NCI-H1417 treated with DMSO at 0.1 percent for 48 hours (cell line): ENCODE results near the gene PRAMEF8.
"Not testable (repeated sequence)": the region's sequence is repeated elsewhere in the genome, so short reads cannot be mapped to it uniquely, and the experiment has no call there.

Experiments
- DNase-seq: peaks from one replicate; lab custom pipeline; 2025; lab: John Stamatoyannopoulos, UW

PRAMEF8 gene

DNA sequence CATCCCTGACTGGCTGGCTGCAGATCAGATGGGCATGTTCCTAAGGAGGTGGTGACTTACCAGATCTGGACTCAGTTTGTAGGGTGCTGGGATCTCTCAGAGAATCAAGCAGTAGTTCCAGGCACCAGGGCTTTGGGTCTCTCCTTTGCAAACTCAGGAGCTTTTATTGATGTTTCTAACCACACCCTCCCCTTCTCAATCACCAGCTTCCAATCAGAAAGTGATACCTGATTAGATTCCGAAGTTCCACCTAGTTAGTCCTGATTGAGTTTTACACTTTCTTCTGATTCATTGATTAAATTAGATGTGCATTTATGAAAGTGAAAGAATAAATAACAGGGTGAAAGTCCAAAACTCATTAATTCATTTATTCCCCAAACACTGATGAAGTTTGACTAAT is at the start of gene PRAMEF8:
TSS of gene PRAMEF8 (minus strand) at position 101 of the 400 bp plus-strand sequence. CDS start 1,046 bp downstream, outside the sequence.
- DNase-seq, result not testable (repeated sequence)

DNA sequence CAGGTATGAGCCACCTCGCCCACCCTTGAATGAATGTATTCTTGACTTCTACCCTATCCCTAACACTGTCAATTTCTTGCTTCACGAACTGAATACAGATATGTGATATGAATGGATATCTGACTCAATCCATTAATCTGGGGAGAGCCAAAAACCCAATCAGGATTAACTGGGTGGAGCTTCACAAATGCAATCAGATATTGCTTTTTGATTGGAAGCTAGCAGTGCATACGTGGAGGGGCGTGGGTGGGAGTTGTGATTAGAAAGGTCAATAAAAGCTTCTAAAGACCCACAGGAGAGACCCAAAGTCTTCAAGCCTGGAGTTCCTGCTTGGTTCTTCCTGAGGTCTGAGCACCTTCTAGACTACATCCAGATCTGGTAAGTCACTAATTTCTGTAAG is 30.3 kb upstream of the PRAMEF8 start, which contains the start of gene PRAMEF15:
TSS of gene PRAMEF15 (plus strand) at position 301 of the 400 bp plus-strand sequence. CDS start 2,827 bp downstream, outside the sequence.
- not testable (repeated sequence) for DNase-seq

DNA sequence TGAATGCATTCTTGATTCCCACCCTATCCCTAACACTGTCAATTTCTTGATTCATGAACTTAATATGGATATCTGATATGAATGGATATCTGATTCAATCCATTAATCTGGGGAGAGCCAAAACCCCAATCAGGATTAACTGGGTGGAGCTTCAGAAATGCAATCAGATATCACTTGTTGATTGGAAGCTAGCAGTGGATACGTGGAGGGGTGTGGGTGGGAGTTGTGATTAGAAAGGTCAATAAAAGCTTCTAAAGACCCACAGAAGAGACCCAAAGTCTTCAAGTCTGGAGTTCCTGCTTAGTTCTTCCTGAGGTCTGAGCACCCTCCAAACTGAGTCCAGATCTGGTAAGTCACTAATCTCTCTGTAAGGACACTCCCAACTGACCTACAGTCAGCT is 18.3 kb upstream of the PRAMEF8 start, which contains the start of gene PRAMEF33:
TSS of gene PRAMEF33 (plus strand) at position 301 of the 400 bp plus-strand sequence. CDS start 2,416 bp downstream, outside the sequence.
- DNase-seq, result not testable (repeated sequence)

DNA sequence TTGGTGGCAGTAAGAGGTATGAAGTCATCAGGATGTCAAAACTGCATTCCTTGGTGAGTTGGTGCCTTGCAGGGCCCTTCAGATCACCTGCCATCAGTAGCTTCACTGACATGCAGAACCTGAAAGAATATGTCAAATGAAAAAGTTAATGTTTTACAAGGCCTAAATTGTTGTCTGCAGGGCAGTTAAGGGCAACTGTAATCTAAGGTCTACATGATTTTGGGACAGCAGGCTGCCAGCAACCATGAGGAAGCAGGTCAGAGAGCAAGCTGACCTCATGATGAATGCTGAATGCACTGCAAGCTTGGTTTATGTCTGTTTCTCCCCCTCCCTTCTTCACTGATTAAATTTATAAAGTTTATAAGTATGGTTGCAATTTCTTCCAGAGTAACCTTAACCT is 17.3 kb upstream of the PRAMEF8 start:
- DNase-seq, result not testable (repeated sequence)

DNA sequence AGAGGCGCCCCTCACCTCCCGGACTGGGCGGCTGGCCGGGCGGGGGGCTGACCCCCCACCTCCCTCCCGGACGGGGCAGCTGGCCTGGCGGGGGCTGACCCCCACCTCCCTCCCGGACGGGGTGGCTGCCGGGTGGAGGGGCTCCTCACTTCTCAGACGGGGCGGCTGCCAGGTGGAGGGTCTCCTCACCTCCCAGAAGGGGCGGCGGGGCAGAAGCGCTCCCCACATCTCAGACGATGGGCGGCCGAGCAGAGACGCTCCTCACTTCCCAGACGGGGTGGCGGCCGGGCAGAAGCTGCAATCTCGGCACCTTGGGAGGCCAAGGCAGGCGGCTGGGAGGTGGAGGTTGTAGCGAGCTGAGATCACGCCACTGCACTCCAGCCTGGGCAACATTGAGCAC is 13.8 kb upstream of the PRAMEF8 start:
- not testable (repeated sequence) for DNase-seq

DNA sequence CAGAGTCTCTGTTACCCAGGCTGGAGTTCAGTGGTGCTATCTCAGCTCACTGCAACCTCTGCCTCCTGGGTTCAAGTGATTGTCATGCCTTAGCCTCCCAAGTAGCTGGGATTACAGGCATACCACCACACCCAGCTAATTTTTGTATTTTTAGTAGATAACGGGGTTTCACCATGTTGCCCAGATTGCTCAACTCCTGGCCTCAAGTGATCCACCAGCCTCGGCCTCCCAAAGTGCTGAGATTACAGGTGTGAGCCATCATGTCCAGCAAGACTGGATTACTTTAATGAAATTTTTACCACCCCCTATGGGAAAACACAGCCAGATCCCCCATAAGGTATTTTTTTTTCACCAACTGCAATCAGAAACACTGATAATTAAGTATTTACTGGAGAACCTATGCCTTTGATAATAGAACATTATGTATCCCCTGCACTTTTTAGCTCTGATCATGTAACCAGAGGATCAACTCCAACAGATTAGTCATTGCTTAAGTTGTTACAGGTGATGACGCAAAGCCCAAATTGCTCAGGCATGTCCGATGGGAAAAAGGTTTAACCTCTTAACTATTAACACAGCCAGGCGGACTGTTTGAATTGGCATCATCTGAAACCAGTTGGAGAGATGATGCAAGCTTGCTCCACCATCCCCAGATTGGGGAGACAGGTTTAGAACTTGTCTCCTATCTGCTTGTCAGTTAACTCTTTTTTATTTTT is 12.4 kb upstream of the PRAMEF8 start:
- not testable (repeated sequence) for DNase-seq

DNA sequence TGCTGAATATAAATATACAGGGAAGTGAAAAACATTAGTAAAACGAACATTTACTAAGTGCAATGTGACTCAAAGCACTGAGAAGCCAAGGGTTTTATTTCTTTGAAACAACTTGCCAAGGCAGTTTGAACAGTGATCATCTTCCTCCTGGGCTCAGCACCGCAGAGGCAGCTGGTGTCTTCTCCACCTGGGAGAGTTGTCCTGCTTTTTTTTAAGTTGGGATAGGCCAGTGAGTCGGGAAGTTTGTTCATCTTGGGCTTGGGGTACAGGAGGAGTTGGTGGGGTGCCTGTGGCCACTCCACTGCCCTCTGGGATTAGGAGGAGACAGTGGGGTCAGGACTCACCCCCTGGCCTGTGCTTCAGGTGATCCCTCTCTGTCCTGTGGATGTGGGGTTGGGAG is 4.1 kb upstream of the PRAMEF8 start:
- DNase-seq, result not testable (repeated sequence)

DNA sequence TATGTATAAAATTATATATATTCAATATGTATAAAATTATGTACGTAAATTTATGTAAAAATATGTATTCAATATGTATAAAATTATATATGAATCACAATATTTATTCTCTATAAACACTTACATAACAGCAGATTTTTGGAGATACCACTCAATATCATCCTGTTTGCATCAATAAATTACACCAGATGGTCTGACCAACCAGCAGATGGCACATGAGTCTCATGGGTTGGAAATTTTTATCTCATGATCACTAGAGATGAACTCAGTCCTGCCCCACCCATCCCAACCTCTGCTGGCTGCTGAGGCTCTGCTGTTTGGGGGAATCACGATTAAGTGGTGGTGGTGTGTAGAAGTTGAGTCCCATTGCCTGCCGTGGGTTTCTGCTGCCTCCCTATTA is 5.3 kb downstream of the PRAMEF8 start:
- DNase-seq, result not testable (repeated sequence)

DNA sequence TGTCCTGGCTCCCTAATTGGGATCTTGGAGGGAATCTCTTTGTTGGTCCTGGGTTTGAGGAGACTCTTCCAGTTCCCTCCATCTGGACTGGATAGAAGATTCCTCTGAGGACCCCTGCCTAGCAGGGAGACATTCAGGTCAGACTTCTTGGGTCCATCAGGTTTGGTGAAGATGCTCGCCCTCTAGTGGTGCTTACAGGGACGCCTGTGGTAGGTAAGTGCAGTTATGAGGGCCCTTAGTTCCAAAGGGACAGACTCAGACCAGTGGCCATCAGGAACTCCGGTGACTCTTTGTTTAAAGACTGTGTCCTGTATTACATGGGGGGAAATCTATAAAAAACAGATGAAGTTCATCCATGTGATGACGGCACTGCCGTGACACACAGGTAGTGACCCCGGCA is 7.9 kb downstream of the PRAMEF8 start:
- not testable (repeated sequence) for DNase-seq

DNA sequence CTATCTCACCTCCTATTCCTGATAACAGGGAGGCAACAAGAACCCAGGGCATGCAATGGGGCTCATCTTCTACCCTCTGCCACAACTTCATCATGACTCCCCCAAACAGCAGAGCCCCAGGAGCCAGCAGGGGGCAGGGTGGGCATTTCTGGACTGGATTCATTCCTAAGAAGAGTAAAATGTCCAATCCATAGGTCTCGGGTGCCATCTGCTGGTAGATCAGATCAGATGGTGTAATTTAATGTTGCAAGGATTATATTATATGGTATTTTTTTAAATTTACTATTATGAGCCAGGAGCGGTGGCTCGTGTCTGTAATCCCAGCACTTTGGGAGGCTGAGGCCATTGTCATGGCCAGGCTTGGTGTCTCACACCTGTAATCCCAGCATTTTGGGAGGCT is 19.8 kb downstream of the PRAMEF8 start:
- not testable (repeated sequence) for DNase-seq

DNA sequence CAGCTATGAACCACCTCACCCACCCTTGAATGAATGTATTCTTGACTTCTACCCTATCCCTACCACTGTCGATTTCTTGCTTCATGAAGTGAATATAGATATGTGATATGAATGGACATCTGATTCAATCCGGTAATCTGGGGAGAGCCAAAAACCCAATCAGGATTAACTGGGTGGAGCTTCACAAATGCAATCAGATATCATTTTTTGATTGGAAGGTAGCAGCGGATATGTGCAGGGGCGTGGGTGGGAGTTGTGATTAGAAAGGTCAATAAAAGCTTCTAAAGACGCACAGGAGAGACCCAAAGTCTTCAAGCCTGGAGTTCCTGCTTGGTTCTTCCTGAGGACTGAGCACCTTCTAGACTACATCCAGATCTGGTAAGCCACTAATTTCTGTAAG is 31.0 kb downstream of the PRAMEF8 start, which contains the start of gene PRAMEF5:
TSS of gene PRAMEF5 (plus strand) at position 301 of the 400 bp plus-strand sequence. CDS start 5,071 bp downstream, outside the sequence.
- DNase-seq, result not testable (repeated sequence)

DNA sequence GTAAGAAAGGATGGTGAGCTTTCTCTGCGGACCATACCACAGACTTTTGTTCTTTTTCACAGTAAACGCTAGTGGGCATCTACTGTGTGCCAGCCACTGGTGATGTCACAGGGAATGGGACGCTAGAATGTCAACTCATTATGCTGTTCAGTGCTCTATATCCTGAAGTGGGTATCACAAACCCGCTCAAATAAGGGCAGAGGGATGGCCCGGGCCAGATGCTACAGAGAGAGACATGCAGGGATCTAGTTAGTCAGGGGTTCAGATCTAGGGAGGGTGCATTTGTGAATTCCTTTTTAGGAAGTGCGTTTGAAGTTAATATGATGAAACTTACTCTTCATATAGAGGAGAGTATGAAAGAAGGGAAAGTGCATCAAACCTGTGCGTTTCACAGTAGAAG is 37.8 kb downstream of the PRAMEF8 start:
- not testable (repeated sequence) for DNase-seq

DNA sequence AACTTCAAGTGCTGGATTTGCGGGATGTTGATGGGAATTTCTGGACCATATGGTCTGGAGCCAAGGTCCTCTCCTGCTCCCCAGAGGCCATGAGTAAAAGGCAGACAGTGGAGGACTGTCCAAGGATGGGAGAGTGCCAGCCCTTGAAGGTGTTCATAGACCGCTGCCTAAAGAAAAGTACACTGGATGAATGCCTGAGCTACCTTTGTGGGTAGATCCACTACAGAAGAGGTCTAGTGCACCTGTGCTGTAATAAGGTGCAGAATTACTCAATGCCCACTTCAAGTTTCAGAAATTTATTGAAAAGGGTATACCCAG is 38.4 kb downstream of the PRAMEF8 start:
- DNase-seq, result not testable (repeated sequence)

DNA sequence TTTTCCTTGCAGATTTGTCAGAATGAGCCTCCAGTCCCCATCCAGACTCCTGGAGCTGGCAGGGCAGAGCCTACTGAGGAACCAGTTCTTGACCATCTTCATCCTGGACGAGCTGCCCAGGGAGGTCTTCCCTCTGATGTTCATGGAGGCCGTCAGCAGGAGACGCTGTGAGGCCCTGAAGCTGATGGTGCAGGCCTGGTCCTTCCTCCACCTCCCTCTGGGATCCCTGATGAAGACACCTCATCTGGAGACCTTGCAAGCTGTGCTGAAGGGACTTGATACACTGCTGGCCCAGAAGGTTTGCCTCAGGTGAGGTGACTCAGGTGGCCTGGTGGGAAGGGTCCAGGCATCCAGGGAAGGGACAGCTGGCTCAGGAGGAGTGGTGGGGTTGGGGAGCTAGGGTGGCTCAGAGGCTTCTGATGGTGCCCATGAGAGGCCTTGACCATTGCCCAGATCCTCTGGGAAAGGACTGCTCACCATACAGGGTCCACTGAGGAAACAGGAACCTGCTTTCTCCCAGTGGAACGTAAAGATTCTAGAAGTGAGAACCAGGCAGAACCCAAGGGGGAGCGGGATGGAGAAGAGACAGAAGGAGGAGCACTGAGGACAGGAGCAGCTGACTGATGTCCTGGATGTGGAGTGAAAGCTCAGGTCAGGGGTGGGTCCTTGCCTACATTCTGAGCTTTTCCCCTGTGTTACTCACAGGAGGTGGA is 38.9 kb downstream of the PRAMEF8 start:
- not testable (repeated sequence) for DNase-seq

DNA sequence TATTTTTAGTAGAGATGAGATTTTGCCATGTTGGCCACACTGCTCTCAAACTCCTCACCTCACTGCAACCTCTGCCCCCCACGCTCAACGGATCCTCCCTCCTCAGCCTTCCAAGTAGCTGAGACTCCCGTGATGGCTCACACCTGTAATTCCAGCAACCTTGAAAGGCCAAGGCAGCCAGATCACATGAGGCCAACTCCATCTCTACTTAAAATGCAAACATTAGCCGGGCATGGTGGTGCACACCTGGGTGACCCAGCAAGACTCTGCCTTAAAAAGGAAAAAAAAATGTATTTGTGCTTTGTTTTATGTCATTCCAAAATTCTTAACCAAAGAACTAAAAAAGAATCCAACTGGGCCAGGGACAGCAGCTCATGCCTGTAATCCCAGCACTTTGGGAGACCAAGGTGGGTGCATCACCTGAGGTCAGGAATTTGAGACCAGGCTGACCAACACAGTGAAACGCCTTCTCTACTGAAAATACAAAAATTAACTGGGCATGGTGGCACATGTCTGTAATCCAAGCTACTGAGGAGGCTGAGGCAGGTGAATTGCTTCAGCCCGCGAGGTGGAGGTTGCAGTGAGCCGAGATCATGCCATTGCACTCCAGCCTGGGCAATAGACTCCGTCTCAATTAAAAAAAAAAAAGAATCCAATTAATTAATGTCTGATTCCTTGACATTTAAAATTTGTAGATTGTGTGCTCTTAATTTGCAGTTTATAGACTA is 41.2 kb downstream of the PRAMEF8 start:
- not testable (repeated sequence) for DNase-seq

DNA sequence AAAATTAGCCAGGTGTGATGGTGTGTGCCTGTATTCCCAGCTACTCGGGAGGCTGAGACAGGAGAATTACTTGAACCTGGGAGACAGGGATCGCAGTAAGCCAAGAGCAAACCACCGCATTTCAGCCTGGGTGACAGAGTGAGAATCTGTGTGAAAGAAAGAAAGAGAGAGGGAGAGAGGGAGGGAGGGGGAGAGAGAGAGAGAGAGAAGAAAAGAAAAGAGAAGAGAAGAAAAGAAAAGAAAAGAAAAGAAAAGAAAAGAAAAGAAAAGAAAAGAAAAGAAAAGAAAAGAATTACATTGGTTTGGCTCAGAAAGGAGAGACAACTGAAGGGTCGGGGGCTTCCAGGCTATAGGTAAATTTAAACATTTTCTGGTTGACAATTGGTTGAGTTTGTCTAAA is 45.3 kb downstream of the PRAMEF8 start:
- not testable (repeated sequence) for DNase-seq

DNA sequence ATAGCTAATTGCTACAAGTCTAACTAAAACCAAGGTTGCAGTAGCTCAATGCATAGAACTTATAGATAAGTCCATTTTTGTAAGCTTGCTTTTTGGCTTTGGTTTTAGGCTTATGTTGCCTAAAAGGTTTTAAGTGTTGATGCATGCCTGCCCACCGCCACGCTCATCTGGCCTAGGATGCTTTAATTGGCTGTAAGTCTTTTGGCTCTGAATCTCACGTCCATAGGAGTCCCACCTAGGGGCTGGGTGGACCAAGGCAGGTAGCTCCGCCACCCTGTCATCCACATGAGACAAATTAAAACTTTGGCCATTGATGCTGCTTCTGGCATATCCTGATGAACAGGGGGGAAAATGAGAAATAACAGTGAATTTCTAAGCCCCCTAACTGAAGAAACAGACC is 47.4 kb downstream of the PRAMEF8 start:
- DNase-seq, result not testable (repeated sequence)

DNA sequence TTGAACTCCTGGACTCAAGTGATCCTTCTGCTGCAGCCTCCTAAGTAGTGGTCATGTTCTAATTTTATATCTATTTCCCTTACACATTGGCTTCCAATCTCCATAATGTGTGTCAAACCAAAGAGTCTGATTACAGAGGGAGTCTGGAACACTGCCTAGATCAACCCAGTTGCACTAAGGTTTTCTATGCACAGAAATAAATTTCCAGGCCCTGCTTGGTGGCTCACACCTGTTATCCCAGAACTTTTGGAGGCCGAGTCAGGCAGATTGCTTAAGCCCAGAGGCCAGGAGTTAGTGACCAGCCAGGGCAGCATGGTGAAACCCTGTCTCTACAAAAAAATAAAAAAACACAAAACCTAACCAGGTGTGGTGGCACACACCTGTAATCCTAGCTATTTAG is 50.9 kb downstream of the PRAMEF8 start:
- not testable (repeated sequence) for DNase-seq

DNA sequence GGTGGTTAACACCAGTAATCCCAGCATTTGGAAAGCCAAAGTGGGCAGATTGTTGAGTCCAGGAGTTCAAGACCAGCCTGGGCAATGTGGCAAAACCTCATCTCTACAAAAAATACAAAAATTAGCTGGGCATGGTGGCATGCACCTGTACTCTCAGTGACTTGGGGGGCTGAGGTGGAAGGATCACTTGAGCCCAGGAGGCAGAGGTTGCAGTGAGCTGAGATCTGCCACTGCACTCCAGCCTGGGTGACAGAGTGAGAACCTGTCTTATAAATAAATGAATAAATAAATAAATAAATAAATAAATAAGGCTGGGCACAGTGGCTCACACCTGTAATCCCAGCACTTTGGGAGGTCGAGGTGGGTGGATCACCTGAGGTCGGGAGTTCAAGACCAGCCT is 52.9 kb downstream of the PRAMEF8 start:
- DNase-seq, result not testable (repeated sequence)
